SK-N-MC (cell line): Measurements from ENCODE around the gene EID1.
"Not testable (repeated sequence)": the region's sequence is repeated elsewhere in the genome, so short reads cannot be mapped to it uniquely, and the experiment has no call there.

Source experiments
- DNase-seq: peaks from one replicate; pipeline ENCODE4 v3.0.0-alpha.2; 2011; ENCODE audit warnings: low read depth, low spot score
- H3K27ac ChIP-seq: fragments of 200-600 bp; sonication (generic); 2 replicates; pipeline ENCODE4 v1.5.1; 2016; ENCODE audit warnings: mixed run types
- H3K36me3 ChIP-seq: fragments of 200-600 bp; sonication (generic); 2 replicates; pipeline ENCODE4 v1.6.1; 2017; ENCODE audit warnings: antibody characterized with exemption, low read length, mixed read lengths; ENCODE audit not compliant: insufficient read depth
- H3K4me3 ChIP-seq: fragments of 200-600 bp; sonication (generic); 2 replicates; pipeline ENCODE4 v1.5.1; 2016
- H3K9ac ChIP-seq: fragments of 200-600 bp; sonication (generic); 2 replicates; pipeline ENCODE4 v1.8.0; 2017; ENCODE audit warnings: mixed run types, mixed read lengths; ENCODE audit not compliant: insufficient read length
- H3K9me3 ChIP-seq: fragments of 200-600 bp; sonication (generic); 2 replicates; pipeline ENCODE4 v1.6.1; 2017; ENCODE audit warnings: low read depth, mild to moderate bottlenecking, antibody characterized with exemption, low read length, moderate library complexity, mixed read lengths
- EZH2 ChIP-seq: fragments of 200-600 bp; sonication (generic); IDR thresholded peaks from one replicate; pipeline ENCODE4 v1.6.1; 2017; ENCODE audit warnings: antibody characterized with exemption
- FOXP2 ChIP-seq: optimal IDR thresholded peaks from 2 replicates; pipeline ENCODE3; 2011; ENCODE audit warnings: mild to moderate bottlenecking, moderate library complexity; ENCODE audit not compliant: insufficient read depth; ENCODE audit errors: extremely low read length, control extremely low read depth
- POLR2AphosphoS5 ChIP-seq: IDR thresholded peaks from 2 replicates; pipeline ENCODE4 v1.6.1; 2012; ENCODE audit warnings: mild to moderate bottlenecking, low read depth, low read length, borderline replicate concordance

EID1 gene

GRCh38 chr15:48850648-48851047, 27.3 kb upstream of the EID1 start:
- no peaks in the 10 kb centered on the region for H3K36me3 ChIP-seq
- DNase-seq, result no peak
- no peak overlapping the region for H3K9ac ChIP-seq
- no peaks in the 10 kb centered on the region for H3K9me3 ChIP-seq
- no peak overlapping the region for H3K4me3 ChIP-seq
- TF ChIP-seq FOXP2 (no peak), EZH2 (no peak), POLR2AphosphoS5 (no peak)
- H3K27ac ChIP-seq, result no peak overlapping the region

GRCh38 chr15:48851956-48852355, 26.0 kb upstream of the EID1 start:
- TF ChIP-seq EZH2, result no peak
- no peak for TF ChIP-seq FOXP2
- no peak for TF ChIP-seq POLR2AphosphoS5
- no peak for DNase-seq

GRCh38 chr15:48854434-48854833, 23.5 kb upstream of the EID1 start:
- not testable (repeated sequence) for H3K9ac ChIP-seq, DNase-seq, H3K27ac ChIP-seq, H3K9me3 ChIP-seq, H3K36me3 ChIP-seq, H3K4me3 ChIP-seq

More at GRCh38 chr15:48851956-48852355, 26.0 kb upstream of the EID1 start:
- H3K4me3 ChIP-seq, result no peak overlapping the region
- no peaks in the 10 kb centered on the region for H3K9me3 ChIP-seq
- no peak overlapping the region for H3K9ac ChIP-seq
- H3K27ac ChIP-seq, result no peak overlapping the region
- no peaks in the 10 kb centered on the region for H3K36me3 ChIP-seq

GRCh38 chr15:48855501-48856440, 22.2 kb upstream of the EID1 start:
- Histone ChIP-seq H3K27ac (0 out of 2 replicates have a peak overlapping the region, but pooled peaks have one; percentile 66), H3K9ac (no peak overlapping the region), H3K36me3 (no peaks in the 10 kb centered on the region), H3K4me3 (peak overlapping the region; percentile 51), H3K9me3 (no peaks in the 10 kb centered on the region)
- DNase-seq, result no peak
- TF ChIP-seq POLR2AphosphoS5, result no peak
- no peak for TF ChIP-seq FOXP2
- TF ChIP-seq EZH2, result no peak

- H3K9me3 ChIP-seq, result no peaks in the 10 kb centered on the region
- DNase-seq, result no peak
- H3K9ac ChIP-seq, result no peak overlapping the region
- TF ChIP-seq POLR2AphosphoS5, result no peak
- TF ChIP-seq EZH2, result no peak
- TF ChIP-seq FOXP2, result no peak
- no peaks in the 10 kb centered on the region for H3K36me3 ChIP-seq
- peak overlapping the region; percentile 66; the same call in 1 of the 2 replicates for H3K27ac ChIP-seq
- H3K4me3 ChIP-seq, result no peak overlapping the region
Measured at GRCh38 chr15:48856942-48857341, 21.0 kb upstream of the EID1 start.

- no peak overlapping the region for H3K9ac ChIP-seq
- no peaks in the 10 kb centered on the region for H3K36me3 ChIP-seq
- no peak overlapping the region for H3K4me3 ChIP-seq
- no peaks in the 10 kb centered on the region for H3K9me3 ChIP-seq
- peak overlapping the region; percentile 58; the same call in 1 of the 2 replicates for H3K27ac ChIP-seq
- TF ChIP-seq POLR2AphosphoS5, result no peak
- no peak for TF ChIP-seq EZH2
- TF ChIP-seq FOXP2, result no peak
- DNase-seq, result no peak
Measured at GRCh38 chr15:48858401-48858800, 19.5 kb upstream of the EID1 start.

- Histone ChIP-seq H3K9ac (no peak overlapping the region), H3K9me3 (no peaks in the 10 kb centered on the region), H3K27ac (no peak overlapping the region), H3K36me3 (no peaks in the 10 kb centered on the region), H3K4me3 (no peak overlapping the region)
- TF ChIP-seq FOXP2 (no peak), POLR2AphosphoS5 (no peak), EZH2 (no peak)
- no peak for DNase-seq
Measured at GRCh38 chr15:48859426-48859825, 18.5 kb upstream of the EID1 start.

GRCh38 chr15:48861813-48862431, 16.0 kb upstream of the EID1 start:
- TF ChIP-seq EZH2 (no peak), POLR2AphosphoS5 (no peak), FOXP2 (no peak)
- DNase-seq, result peak; percentile 63

More at GRCh38 chr15:48861813-48862431, 16.0 kb upstream of the EID1 start:
- no peaks in the 10 kb centered on the region for H3K9me3 ChIP-seq
- no peak overlapping the region for H3K4me3 ChIP-seq
- H3K9ac ChIP-seq, result no peak overlapping the region
- no peaks in the 10 kb centered on the region for H3K36me3 ChIP-seq
- H3K27ac ChIP-seq, result no peak overlapping the region
